Measurements from ENCODE around the gene FILIP1L.

GRCh38 chr3:100032243-100032642 is 82.1 kb downstream of the FILIP1L start:
- no peak for TF ChIP-seq GATA2 (IDR thresholded peaks at IDR 0.05; ENCODE audit: low read depth, low read length)
- no peak for TF ChIP-seq GATA3 (IDR thresholded peaks at IDR 0.05; ENCODE audit: low read depth, low read length)

All from SH-SY5Y (cell line).